NCI-H446 (cell line): ENCODE data around the gene BABAM2.
"Not testable (repeated sequence)": the region's sequence is repeated elsewhere in the genome, so short reads cannot be mapped to it uniquely, and the experiment has no call there.

ENCODE experiments used
- DNase-seq, 2 experiments: peaks; one replicate each; lab custom pipeline; 2025; lab: John Stamatoyannopoulos, UW

BABAM2 gene

GRCh38 chr2:28361991-28362710 is 471.6 kb downstream of the BABAM2 start:
- DNase-seq: no peak

- no peak for DNase-seq
These were observed 472.5 kb downstream of the BABAM2 start for GRCh38 chr2:28362991-28363521.

- DNase-seq: no peak
These were observed 473.3 kb downstream of the BABAM2 start for GRCh38 chr2:28363686-28364280.

GRCh38 chr2:28364610-28365009 is 474.1 kb downstream of the BABAM2 start:
- no peak for DNase-seq

- DNase-seq: no peak
These were observed 474.6 kb downstream of the BABAM2 start for GRCh38 chr2:28365158-28365557.

GRCh38 chr2:28366149-28366495 is 475.6 kb downstream of the BABAM2 start:
- no peak for DNase-seq

GRCh38 chr2:28366496-28367282 is 476.2 kb downstream of the BABAM2 start:
- no peak for DNase-seq

- no peak for DNase-seq
These were observed 477.3 kb downstream of the BABAM2 start for GRCh38 chr2:28367667-28368356.

- no peak for DNase-seq
These were observed 477.8 kb downstream of the BABAM2 start for GRCh38 chr2:28368357-28368798.

GRCh38 chr2:28369358-28369757 is 478.8 kb downstream of the BABAM2 start:
- no peak for DNase-seq

GRCh38 chr2:28370354-28370753 is 479.8 kb downstream of the BABAM2 start:
- no peak for DNase-seq

GRCh38 chr2:28371728-28372127 is 481.2 kb downstream of the BABAM2 start:
- not testable (repeated sequence) for DNase-seq

- DNase-seq: no peak
These were observed 483.3 kb downstream of the BABAM2 start for GRCh38 chr2:28373854-28374253.

GRCh38 chr2:28374331-28374730 is 483.8 kb downstream of the BABAM2 start:
- no peak for DNase-seq

- no peak for DNase-seq
These were observed 484.7 kb downstream of the BABAM2 start for GRCh38 chr2:28375236-28375635.

- DNase-seq: no peak
These were observed 485.5 kb downstream of the BABAM2 start for GRCh38 chr2:28375742-28376631.

GRCh38 chr2:28377195-28377816 is 486.8 kb downstream of the BABAM2 start:
- no peak for DNase-seq

- no peak for DNase-seq
These were observed 487.6 kb downstream of the BABAM2 start for GRCh38 chr2:28377984-28378678.

GRCh38 chr2:28378679-28379584 is 488.4 kb downstream of the BABAM2 start:
- no peak for DNase-seq
